GM19397 (cell line): ENCODE data around the gene PCDHGA1.

Experiments used
- ATAC-seq: cut with Tn5 transposase; IDR thresholded peaks from one replicate; pipeline ENCODE4 v1.9.1; 2021; ENCODE audit warnings: mild to moderate bottlenecking, moderate library complexity; ENCODE audit not compliant: unreplicated experiment

PCDHGA1 gene

DNA sequence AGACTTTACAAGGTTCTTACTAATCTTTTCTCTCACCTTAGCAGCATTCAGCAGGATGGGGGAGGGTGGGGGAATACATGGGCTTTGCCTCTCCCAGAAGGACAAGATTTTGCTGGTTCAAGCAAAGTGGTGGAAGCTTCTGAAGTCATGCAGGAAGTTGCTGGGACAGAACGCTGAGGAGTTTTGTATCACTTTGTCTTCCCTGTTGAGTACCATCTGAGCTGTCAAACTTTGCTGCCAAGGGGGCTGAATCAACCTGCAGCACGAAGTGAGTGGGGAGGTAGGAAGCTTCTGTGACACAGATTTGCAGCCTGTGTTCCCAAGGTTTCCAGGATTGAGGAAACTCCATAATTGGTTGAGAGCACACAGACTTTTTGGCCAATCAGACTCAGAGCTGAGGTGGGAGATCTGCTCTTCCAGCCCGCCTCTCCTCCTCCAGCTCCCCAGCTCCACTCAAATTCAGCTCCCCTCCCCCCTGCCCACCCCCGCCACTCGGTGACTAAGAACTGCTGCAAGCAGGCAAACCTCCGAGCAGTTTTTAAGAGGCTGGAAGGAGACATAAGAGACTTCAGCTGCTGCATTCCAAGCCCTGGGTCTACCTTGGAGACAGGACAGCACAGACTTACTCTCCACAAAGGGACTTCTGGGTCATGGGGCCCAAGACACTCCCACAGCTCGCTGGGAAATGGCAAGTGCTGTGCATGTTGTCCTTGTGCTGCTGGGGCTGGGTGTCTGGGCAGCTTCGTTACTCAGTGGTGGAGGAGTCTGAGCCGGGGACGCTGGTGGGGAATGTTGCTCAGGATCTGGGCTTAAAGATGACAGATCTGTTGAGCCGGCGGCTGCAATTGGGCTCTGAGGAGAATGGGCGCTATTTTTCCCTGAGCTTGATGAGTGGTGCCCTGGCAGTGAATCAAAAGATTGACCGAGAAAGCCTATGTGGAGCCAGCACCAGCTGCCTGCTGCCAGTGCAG, 158.6 kb downstream of the PCDHGA1 start, which contains the start of gene PCDHGC5:
Gene PCDHGC5 (plus strand): TSS at position 491 of the 971 bp plus-strand sequence. CDS start 160 bp downstream, at position 651.
- ATAC-seq = no peak

DNA sequence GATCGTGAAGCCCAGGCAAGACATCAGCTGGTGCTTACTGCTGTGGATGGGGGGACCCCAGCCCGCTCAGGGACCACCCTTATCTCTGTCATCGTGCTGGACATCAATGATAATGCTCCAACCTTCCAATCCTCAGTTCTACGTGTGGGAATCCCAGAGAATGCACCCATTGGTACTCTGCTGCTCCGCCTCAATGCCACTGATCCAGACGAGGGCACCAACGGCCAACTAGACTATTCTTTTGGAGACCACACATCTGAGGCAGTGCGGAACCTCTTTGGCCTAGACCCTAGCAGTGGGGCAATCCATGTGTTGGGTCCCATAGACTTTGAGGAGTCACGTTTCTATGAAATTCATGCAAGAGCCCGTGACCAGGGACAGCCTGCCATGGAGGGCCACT, 159.5 kb downstream of the PCDHGA1 start:
- ATAC-seq = no peak

DNA sequence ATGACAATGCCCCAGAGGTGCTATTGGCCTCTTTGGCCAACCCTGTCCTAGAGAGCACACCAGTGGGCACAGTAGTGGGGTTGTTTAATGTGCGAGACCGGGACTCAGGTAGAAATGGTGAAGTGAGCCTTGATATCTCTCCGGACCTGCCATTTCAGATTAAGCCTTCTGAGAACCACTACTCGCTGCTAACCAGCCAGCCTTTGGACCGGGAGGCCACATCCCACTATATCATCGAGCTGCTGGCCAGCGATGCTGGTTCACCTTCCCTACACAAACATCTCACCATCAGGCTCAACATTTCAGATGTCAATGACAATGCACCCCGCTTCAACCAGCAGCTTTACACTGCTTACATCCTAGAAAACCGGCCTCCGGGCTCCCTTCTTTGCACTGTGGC, 160.0 kb downstream of the PCDHGA1 start:
- no peak for ATAC-seq

DNA sequence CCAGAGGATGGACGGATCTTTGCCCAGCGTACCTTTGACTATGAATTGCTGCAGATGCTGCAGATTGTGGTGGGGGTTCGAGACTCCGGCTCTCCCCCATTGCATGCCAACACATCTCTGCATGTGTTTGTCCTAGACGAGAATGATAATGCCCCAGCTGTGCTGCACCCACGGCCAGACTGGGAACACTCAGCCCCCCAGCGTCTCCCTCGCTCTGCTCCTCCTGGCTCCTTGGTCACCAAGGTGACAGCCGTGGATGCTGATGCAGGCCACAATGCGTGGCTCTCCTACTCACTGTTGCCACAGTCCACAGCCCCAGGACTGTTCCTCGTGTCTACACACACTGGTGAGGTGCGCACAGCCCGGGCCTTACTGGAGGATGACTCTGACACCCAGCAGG, 160.5 kb downstream of the PCDHGA1 start:
- no peak for ATAC-seq

DNA sequence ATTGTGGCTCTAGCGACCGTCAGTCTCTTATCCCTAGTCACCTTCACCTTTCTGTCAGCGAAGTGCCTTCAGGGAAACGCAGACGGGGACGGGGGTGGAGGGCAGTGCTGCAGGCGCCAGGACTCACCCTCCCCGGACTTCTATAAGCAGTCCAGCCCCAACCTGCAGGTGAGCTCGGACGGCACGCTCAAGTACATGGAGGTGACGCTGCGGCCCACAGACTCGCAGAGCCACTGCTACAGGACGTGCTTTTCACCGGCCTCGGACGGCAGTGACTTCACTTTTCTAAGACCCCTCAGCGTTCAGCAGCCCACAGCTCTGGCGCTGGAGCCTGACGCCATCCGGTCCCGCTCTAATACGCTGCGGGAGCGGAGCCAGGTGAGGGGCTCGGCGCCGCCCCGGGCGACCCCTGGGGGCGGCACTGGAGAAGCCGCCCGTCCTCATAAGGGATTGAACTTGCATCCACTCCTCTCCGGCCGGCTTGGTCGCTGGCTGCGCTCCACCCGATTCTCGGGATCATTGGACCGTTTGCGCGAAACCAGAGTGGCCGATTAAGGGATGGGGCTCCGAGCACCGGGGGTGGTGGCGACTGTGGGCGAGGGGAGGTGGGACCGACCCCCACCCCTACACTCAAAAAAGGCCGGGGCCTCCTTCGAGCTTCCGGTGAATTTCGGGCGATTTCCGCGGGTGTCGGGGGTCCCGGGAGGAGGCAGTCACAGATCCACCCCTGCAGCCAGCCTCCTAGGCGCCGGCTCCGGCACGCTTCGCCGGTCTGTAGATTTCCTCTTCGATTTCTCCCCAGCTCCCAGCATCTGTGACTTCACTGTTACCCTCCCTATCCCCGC, 161.2 kb downstream of the PCDHGA1 start:
- no peak for ATAC-seq

DNA sequence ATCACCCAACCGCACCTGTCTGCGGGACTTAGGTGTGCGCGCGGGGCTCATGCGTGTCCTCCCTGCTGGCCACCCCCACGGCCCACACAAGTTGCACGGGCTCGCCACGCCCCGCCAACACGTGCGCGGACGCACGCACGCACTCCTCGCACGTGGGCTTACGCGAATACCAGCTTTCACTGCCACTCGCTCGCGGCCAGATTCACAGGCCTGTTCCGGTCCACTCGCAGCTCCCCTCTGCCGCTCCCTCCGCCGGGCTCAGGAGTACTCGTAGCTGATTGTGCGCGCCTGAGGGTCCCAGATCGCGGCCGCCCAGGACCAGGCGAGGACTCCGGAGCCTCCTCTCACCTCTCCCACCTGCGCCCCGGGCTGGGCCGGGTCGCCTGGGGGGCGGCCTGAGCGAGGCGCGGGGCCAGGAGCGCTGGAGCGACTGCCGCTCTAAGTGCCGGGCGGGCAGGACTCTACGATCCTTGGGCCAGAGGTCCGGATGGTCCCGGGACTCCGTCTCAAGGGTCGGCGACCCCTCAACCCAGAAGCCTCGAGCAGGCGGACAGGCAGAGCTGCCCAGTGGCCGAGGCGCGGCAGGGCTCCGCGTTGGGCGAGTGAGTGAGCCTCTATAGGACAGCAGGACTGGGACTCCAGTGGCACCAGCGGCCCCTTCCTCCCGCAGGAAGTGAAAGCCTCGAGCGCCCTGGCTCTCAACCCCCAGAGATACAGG, 162.0 kb downstream of the PCDHGA1 start:
- no peak for ATAC-seq

DNA sequence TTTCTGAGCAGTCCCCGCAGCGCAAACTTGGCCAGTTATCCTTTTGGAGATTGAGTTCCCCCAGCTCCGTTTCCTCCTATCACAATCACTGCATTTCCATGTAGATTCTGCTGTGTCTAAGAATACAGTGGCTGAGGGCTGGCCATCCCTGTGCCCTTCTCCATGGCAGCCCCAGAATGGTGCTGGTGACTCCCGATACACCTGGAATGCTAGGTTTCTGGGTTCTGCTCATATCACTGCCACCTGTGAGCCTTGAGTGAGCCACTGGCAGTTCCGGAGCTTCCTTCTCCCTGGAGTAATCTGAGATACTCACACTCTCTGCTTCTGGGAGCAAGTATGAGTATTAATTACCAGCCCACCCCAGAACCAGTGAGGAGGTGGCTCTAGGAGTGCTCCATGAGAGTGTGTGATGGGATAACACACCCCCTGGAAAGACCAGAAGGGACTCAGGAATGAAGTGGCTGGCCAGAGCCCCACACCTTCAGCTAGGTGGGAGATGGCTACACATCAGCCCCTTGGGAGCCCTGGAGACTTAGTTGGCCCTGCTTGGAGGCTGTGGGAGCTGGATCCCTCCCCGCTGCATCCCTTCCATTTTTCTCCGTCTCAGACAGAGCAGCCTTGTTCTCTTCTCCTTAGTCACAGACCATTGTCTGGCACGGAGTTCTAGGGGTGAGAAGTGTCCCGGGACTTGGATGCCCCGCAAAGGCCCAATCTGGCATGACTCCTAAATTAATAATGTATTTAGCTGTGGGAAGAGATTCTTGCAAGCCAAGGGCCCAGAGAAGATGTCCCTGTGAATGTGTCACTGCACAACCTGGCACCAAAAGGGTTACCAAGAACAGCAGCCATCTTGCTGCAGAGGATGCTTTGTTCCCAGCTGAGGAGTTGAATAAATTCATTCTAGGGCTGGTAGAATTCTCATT, 163.4 kb downstream of the PCDHGA1 start:
- no peak for ATAC-seq

DNA sequence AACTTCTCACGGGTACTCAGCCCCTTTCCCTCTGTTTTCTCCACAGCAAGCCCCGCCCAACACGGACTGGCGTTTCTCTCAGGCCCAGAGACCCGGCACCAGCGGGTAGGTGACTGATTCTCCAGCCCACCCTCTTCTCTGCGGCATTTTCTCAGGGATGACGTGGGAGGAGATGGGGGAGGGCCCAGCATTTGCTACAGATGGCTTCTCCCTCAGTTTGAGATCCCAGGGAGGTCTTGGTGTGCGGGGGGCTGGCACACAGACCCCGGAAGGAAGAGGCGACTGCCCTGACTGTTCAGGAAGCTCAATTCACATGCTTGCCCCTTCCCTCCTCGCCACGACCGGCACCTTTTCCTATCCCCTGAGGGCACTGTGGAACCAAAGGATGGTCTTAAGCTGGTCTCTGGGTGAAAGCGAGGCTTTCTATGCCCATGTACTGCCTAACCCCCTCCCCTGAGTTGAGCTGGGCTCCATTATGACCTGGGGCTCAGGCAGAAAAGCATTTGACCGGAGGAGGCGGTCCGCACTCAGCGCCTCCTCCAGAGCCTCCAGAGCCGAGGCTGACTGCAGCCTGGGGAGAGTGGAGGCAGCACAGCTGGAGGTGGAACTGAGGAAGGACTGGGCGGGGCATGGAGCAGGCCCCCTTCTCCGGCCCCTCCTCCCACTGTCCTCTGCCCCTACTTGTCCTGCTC, 164.6 kb downstream of the PCDHGA1 start:
- no peak for ATAC-seq

DNA sequence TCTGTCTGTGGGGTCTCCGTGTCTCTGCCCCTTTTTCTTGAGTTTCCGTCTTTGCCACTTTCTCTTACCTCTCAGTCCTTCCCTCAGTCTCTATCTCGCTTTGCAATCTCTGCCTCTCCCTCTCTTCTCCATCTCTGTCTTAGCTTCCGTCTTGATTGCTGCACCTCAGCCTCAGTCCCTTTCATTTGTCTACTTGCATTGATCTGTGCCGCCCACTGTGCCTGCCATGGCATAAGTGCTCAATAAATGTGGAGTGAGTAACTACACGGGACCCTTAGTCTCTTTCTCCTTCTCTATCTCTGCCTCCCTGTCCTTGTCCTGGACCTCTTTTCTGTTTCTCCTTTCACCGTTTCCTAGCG, 165.1 kb downstream of the PCDHGA1 start:
- no peak for ATAC-seq

DNA sequence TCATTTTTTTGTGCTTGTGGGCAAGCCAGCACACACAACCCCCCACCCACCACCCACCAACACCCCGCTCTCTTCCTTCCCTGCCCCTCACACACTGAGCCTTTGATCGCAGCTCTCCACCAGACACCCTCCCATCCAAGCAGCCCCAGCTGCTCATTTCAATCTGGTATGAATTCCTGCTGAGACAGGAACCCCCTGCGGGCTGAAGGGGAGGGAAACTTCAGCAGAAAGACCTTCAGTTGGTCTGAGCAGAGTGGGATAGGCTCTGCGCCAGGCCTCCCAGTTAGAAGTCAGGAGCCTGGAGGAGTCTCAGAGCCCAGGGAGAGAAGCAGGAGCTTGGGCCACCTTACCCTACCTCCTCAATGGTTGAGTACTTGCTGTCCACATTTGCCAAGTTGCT, 165.7 kb downstream of the PCDHGA1 start:
- no peak for ATAC-seq

DNA sequence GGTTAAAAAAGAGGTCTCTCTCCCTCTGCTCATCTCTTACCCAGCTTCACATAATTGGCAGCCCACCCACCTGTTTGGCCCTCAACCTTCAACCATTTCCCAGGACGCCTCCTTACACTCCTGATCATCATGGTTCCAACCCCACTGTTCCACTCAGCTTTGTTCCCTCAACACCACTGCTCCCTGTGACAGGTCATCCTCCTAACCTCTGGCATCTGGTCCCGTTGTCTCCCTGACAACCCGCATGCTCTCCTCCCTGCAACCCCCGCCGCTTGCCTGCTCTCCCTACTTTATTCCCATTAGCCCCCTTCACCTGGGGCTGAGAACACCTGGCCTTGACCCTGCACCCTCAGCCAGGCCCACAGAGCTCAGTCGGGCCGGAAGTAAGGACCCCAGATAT, 171.4 kb downstream of the PCDHGA1 start:
- no peak for ATAC-seq

DNA sequence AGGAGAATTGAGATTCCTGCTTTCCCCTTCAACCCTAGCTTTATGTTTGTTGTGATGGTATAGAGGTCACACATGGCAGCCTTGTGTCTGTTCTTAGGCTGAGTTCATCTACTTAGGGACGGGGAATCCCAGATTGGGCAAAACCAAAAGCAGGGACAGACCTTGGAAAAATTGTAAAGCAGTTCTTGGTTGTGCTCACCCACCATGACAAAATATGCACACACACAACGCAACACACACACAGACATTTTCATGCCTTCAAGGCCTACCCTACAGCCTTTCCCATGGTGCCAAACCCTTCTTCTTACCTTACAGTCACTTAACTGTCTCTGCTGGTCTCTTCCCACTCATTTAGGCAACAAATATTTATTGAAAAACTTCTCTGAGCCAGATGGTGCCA, 173.4 kb downstream of the PCDHGA1 start:
- no peak for ATAC-seq

DNA sequence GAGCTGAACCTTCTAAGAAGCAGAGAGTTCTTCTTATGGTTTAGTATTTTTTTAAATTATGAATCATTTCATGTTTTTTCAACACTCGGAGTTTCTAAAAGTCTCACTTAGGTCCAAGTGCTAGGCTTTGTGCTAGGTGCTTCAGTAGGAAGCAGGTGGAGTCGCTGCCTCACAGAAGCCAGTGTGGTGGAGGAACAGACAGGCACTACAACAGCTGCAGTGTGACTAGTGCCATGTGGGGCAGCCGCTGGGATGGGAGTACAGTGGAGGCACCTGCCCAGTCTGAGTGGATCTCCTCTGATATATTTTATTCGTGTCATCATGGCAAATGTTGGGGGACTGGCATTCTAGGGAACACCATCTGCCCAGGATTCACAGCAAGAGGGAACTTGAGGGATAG, 173.9 kb downstream of the PCDHGA1 start:
- no peak for ATAC-seq

DNA sequence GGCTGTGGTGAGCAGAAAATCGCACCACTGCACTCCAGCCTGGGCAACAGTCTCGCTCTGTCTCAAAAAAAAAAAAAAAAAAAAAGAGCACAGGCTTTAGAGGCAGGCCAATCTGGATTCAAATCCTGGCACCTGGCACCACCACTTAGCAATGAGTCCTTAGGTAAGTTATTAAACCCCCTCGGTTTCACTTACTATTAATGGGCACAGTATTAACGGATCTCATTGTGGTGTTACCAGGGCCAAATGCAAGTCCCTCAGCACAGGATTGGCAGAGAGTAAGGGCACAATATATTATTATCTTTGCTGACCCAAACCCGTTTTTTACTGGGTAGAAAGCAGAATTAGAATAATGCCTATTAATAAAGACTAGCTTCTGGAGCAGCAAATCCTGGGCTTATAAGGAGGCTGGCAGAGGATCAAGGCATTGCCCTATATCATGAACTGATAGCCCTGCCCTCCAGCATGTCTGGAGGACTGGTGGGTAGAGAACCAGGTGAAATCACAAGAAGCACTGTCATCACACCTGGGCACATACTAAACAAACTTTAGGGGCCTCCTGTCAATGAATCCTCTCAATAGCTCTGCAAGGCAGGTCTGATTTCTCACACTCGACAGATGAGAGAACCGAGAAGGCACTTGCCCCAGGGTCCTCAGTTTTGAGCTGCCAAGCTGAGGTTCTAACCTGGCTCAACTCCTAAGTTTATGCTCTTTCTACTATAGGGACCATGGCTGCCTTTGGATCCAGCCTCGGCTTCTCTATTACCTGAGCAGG, 176.3 kb downstream of the PCDHGA1 start:
- no peak for ATAC-seq

DNA sequence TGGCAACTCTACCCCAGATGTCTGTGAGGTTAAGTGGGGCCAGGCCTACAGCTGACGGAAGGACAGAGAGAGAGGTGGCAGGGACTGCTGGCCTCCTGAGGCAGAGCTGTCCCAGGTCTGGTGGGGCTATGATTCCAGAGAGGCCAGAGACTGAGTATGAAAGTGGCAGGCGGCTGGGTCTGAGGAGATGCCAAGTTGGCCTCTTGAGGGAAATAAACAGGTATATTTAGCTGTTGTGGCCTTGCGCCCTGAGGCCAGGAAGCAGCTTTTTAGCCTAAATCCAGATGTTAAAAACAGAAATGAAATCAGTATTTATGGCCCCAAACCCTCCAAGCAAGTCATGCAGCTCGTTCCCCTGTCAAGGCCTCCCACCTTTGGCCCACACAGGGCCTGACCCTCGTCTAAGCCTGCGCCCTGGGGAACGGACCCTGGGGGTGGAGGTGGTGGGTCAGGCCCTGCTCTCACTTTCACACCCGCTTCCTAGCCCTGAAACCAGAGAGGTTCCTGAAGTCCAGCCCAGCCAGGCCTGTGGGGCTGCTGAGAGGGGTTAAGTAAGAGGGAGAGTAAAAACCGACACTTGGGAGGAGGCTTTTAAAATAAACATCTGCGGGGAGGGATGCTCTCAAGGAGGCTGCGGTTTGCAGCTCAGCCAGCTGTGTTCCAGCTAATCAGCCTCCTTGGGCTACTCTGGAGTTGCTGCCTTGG, 177.2 kb downstream of the PCDHGA1 start:
- ATAC-seq = peak; percentile 55

DNA sequence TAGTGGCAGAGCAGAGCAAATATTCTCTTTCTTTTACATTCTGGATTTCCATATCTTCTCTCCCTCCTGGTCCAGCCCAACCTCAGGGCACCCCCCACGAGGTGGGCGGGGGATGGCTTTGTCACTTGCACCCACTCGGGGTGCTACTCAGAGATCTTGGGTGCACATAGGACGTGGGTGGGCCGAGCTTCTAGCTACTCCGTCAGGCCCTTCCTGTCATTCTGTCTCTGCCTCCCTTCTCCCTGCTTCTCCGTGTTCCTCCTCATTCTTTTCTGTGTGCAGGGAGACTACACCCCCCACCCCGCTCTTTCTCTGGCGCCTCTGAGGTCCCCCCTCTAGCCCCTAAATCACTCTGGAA, 178.1 kb downstream of the PCDHGA1 start:
- ATAC-seq = no peak

DNA sequence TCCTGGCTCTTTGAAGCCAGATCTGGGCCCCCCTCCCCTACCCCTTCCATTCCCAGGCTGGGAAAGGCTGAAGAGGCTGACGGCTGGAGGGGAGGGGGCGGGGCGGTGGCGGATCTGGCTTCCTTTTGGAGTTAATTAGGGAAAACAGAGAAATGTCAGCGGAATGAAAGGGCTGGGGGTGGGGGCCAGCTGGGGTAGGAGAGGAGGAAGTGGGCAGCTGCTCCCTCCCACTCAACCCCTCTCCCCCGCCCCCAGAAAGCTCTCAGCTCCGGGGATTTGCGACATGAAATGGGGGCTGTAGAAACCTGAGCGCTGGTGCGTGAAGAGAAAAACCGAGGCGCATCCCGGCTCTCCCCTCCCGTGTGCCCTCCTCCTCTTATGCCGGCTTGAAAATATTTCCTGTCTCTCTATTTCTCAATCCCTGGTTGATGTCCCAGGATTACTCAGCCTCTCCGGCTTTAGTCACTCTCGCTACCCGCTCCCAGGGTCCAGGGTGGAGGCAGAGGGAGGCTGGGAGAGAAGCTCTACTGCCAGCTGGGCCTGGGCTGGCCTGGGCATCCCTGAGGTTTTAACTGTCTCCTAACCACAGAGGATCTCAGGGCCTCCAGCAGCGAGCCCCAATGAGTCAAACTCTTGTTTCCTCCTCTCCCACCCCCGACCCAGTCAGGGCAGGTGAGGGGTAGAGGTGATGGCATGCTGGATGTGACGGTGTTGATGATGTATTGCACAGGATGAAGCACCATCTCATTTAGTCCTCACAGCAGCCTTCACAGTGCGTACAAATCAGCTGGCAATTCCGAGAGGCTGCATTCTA, 178.7 kb downstream of the PCDHGA1 start:
- ATAC-seq = no peak
